H1 (cell line): Measurements from ENCODE around the gene TIMP3. TPM values are rescaled to one million over a fixed set of nuclear protein-coding genes. Genes with fewer than 3 reads are reported as not detected.

Experiments
- CTCF ChIA-PET: fragments of 300-600 bp; sonication (Branson Sonifier 250); formaldehyde crosslinking; loops from one replicate; lab custom pipeline; 2021; ENCODE audit not compliant: partially characterized antibody; lab: Charles Lee
- POLR2A ChIA-PET: fragments of 300-600 bp; sonication (Branson Sonifier 250); formaldehyde crosslinking; loops from one replicate; lab custom pipeline; 2021; ENCODE audit warnings: inconsistent platforms; ENCODE audit not compliant: partially characterized antibody; lab: Charles Lee
- DNase-seq, 2 experiments: peaks; one replicate each; pipeline versions ENCODE4 v3.0.0 to v3.0.0-alpha.2; 2010 to 2022; ENCODE audit warnings: low spot score in 2 of 2, low read depth in 1 of 2, mixed read lengths in 1 of 2
- FAIRE-seq: peaks from 2 replicates; lab custom pipeline; 2011; peaks lifted over from hg19 to GRCh38; lab: Jason Lieb, UNC
- H2AFZ ChIP-seq: 2 replicates; pipeline ENCODE4 v1.8.1; 2012; ENCODE audit warnings: low read length, inconsistent platforms
- H2AK5ac ChIP-seq: 2 replicates; pipeline ENCODE4 v1.6.1; 2013; ENCODE audit warnings: low read depth, low read length
- H2BK120ac ChIP-seq: replicated peaks from 2 replicates; pipeline ENCODE3; 2013; ENCODE audit warnings: low read depth, low read length, inconsistent platforms
- H2BK12ac ChIP-seq: 2 replicates; pipeline ENCODE4 v1.6.1; 2013; ENCODE audit warnings: low read depth, low read length
- H2BK15ac ChIP-seq: 2 replicates; pipeline ENCODE4 v1.6.1; 2013; ENCODE audit warnings: low read length
- H2BK20ac ChIP-seq: 2 replicates; pipeline ENCODE4 v1.6.1; 2013; ENCODE audit warnings: low read length
- H2BK5ac ChIP-seq: 2 replicates; pipeline ENCODE4 v1.6.1; 2013; ENCODE audit warnings: low read depth, low read length
- H3K14ac ChIP-seq: 2 replicates; pipeline ENCODE4 v1.6.1; 2013; ENCODE audit warnings: inconsistent platforms; ENCODE audit not compliant: insufficient read length
- H3K18ac ChIP-seq: 2 replicates; pipeline ENCODE4 v1.6.1; 2013; ENCODE audit warnings: low read length; ENCODE audit errors: extremely low read depth
- H3K23ac ChIP-seq: 2 replicates; pipeline ENCODE4 v1.6.1; 2013; ENCODE audit warnings: inconsistent platforms; ENCODE audit not compliant: insufficient read length
- H3K23me2 ChIP-seq: 2 replicates; pipeline ENCODE4 v1.6.1; 2013; ENCODE audit warnings: low read depth, low read length
- H3K27ac ChIP-seq: 2 replicates; pipeline ENCODE4 v1.6.1; 2011; ENCODE audit warnings: low read depth, low read length, inconsistent platforms
- H3K27me3 ChIP-seq, 4 experiments: replicated peaks in 1 of 4; 1 replicate in 1 of 4; 2 replicates in 3 of 4; pipeline versions ENCODE4 v1.6.1 to v1.8.1; 2011 to 2013; ENCODE audit warnings: low read length in 3 of 4, mild to moderate bottlenecking in 3 of 4, inconsistent platforms in 2 of 4, mixed read lengths in 2 of 4, moderate library complexity in 1 of 4; ENCODE audit not compliant: control insufficient read depth in 3 of 4, insufficient read depth in 3 of 4; ENCODE audit errors: extremely low read depth in 1 of 4
- H3K36me3 ChIP-seq, 4 experiments: 2 replicates each; pipeline versions ENCODE4 v1.6.1 to v1.8.1; 2011 to 2013; ENCODE audit warnings: mild to moderate bottlenecking in 4 of 4, low read length in 3 of 4, moderate library complexity in 2 of 4, control low read depth in 1 of 4, inconsistent platforms in 1 of 4; ENCODE audit not compliant: insufficient read depth in 4 of 4, control insufficient read depth in 2 of 4
- H3K4ac ChIP-seq: replicated peaks from 2 replicates; pipeline ENCODE3; 2013; ENCODE audit warnings: low read length, low read depth, mixed read lengths, inconsistent platforms; ENCODE audit not compliant: insufficient read length
- H3K4me1 ChIP-seq, 4 experiments: replicated peaks in 1 of 4; 1 replicate in 1 of 4; 2 replicates in 3 of 4; pipeline versions ENCODE4 v1.6.1 to v1.8.1; 2011 to 2013; ENCODE audit warnings: low read length in 3 of 4, inconsistent platforms in 2 of 4, mixed read lengths in 1 of 4; ENCODE audit not compliant: insufficient read depth in 4 of 4, control insufficient read depth in 3 of 4
- H3K4me2 ChIP-seq, 2 experiments: 2 replicates each; pipeline versions ENCODE4 v1.6.1 to v1.8.1; 2011 to 2013; ENCODE audit warnings: low read depth in 2 of 2, low read length in 2 of 2, control low read depth in 1 of 2, inconsistent platforms in 1 of 2, mild to moderate bottlenecking in 1 of 2; ENCODE audit not compliant: insufficient read depth in 1 of 2
- H3K4me3 ChIP-seq, 4 experiments: fragments of 200-600, 300-600 bp in 1 of 4; sonication (generic), shearing (Covaris generic), sonication (Bioruptor Twin) in 1 of 4; 2 replicates each; pipeline versions ENCODE4 v1.5.1 to v1.8.1; 2011 to 2016; ENCODE audit warnings: low read length in 4 of 4, low read depth in 3 of 4, control low read depth in 2 of 4, inconsistent platforms in 2 of 4, mild to moderate bottlenecking in 2 of 4, mixed read lengths in 1 of 4, moderate library complexity in 1 of 4; ENCODE audit not compliant: insufficient read depth in 2 of 4; ENCODE audit errors: extremely low read depth in 1 of 4
- H3K56ac ChIP-seq: replicated peaks from 2 replicates; pipeline ENCODE3; 2013; ENCODE audit warnings: low read depth, mild to moderate bottlenecking, mixed read lengths, low read length, inconsistent platforms; ENCODE audit not compliant: insufficient read length
- H3K79me1 ChIP-seq: 2 replicates; pipeline ENCODE4 v1.6.1; 2013; ENCODE audit warnings: low read depth, low read length, control low read depth
- H3K79me2 ChIP-seq, 2 experiments: 2 replicates each; pipeline versions ENCODE4 v1.6.1 to v1.8.1; 2012 to 2013; ENCODE audit warnings: low read length in 2 of 2, mild to moderate bottlenecking in 2 of 2, inconsistent platforms in 1 of 2; ENCODE audit not compliant: insufficient read depth in 2 of 2, control insufficient read depth in 1 of 2
- H3K9ac ChIP-seq, 4 experiments: replicated peaks in 1 of 4; 1 replicate in 1 of 4; 2 replicates in 3 of 4; pipeline versions ENCODE4 v1.6.1 to v1.8.1; 2011 to 2013; ENCODE audit warnings: low read depth in 3 of 4, low read length in 3 of 4, control low read depth in 2 of 4, mild to moderate bottlenecking in 2 of 4, moderate library complexity in 2 of 4, inconsistent platforms in 1 of 4; ENCODE audit errors: extremely low read depth in 1 of 4
- H3K9me3 ChIP-seq, 2 experiments: 2 replicates each; pipeline versions ENCODE4 v1.6.1 to v1.8.1; 2012 to 2013; ENCODE audit warnings: mild to moderate bottlenecking in 2 of 2, moderate library complexity in 2 of 2, control low read depth in 1 of 2, inconsistent platforms in 1 of 2, low read depth in 1 of 2, low read length in 1 of 2, mixed read lengths in 1 of 2; ENCODE audit not compliant: insufficient read depth in 2 of 2
- H4K20me1 ChIP-seq, 2 experiments: replicated peaks in 1 of 2; 2 replicates each; pipeline versions ENCODE3 to v1.8.1; 2011 to 2013; ENCODE audit warnings: inconsistent platforms in 2 of 2, low read length in 2 of 2, mild to moderate bottlenecking in 1 of 2; ENCODE audit not compliant: insufficient read depth in 2 of 2, control insufficient read depth in 1 of 2
- H4K5ac ChIP-seq: 2 replicates; pipeline ENCODE4 v1.6.1; 2013; ENCODE audit warnings: low read length, low read depth, mixed read lengths, inconsistent platforms; ENCODE audit not compliant: insufficient read length
- H4K8ac ChIP-seq: 2 replicates; pipeline ENCODE4 v1.8.0; 2013; ENCODE audit warnings: mild to moderate bottlenecking, moderate library complexity, low read length, inconsistent platforms; ENCODE audit not compliant: insufficient read depth; ENCODE audit errors: extremely low read depth
- H4K91ac ChIP-seq: replicated peaks from 2 replicates; pipeline ENCODE3; 2013; ENCODE audit warnings: low read length, mixed read lengths, inconsistent platforms; ENCODE audit not compliant: insufficient read length
- ATF3 ChIP-seq: IDR thresholded peaks from 2 replicates; pipeline ENCODE4 v1.6.1; 2011; ENCODE audit warnings: low read depth, mild to moderate bottlenecking, low read length; ENCODE audit not compliant: insufficient read depth
- BCL11A ChIP-seq, 2 experiments: IDR thresholded peaks; one replicate each; pipeline ENCODE4 v1.6.1; 2011; ENCODE audit warnings: low read depth in 2 of 2, low read length in 2 of 2, mild to moderate bottlenecking in 2 of 2
- CBX5 ChIP-seq: fragments of 300-800, 300-1000 bp; sonication (generic); IDR thresholded peaks from 2 replicates; pipeline ENCODE4 v1.7.1; 2016; ENCODE audit warnings: antibody characterized with exemption, low read length, low read depth
- FOSL1 ChIP-seq: IDR thresholded peaks from 2 replicates; pipeline ENCODE4 v1.6.1; 2011; ENCODE audit warnings: mild to moderate bottlenecking, low read depth, low read length, moderate library complexity; ENCODE audit not compliant: insufficient read depth
- HDAC6 ChIP-seq: IDR thresholded peaks from one replicate; pipeline ENCODE4 v1.7.1; 2012; ENCODE audit warnings: low read depth, mild to moderate bottlenecking, inconsistent platforms, low read length, moderate library complexity
- JUND ChIP-seq: IDR thresholded peaks from 2 replicates; pipeline ENCODE4 v1.6.1; 2011; ENCODE audit warnings: mild to moderate bottlenecking, improper control_type of control experiment, low read length
- KDM1A ChIP-seq: fragments of 200-600, 300-600 bp; sonication (generic); IDR thresholded peaks from 2 replicates; pipeline ENCODE4 v1.7.1; 2016; ENCODE audit warnings: mild to moderate bottlenecking, low read length, borderline replicate concordance
- KDM5A ChIP-seq: fragments of 200-600 bp; IDR thresholded peaks from 2 replicates; pipeline ENCODE4 v1.7.1; 2012; ENCODE audit warnings: mild to moderate bottlenecking, low read length, inconsistent platforms, mixed read lengths
- NANOG ChIP-seq: IDR thresholded peaks from 2 replicates; pipeline ENCODE4 v1.6.1; 2011; ENCODE audit warnings: low read length, low read depth, mild to moderate bottlenecking, inconsistent platforms; ENCODE audit not compliant: insufficient read depth, poor library complexity, severe bottlenecking
- POLR2AphosphoS5 ChIP-seq: IDR thresholded peaks from 2 replicates; pipeline ENCODE4 v1.6.1; 2011; ENCODE audit warnings: low read depth, low read length
- RFX5 ChIP-seq: IDR thresholded peaks from 2 replicates; pipeline ENCODE4 v1.6.1; 2011; ENCODE audit warnings: low read depth, low read length, improper control_type of control experiment, borderline replicate concordance
- SIN3A ChIP-seq, 2 experiments: IDR thresholded peaks in 1 of 2; conservative IDR thresholded peaks in 1 of 2; 2 replicates each; pipeline ENCODE4 v1.6.1; 2011 to 2012; ENCODE audit warnings: low read length in 2 of 2, improper control_type of control experiment in 1 of 2, low read depth in 1 of 2, mild to moderate bottlenecking in 1 of 2
- SIRT6 ChIP-seq: IDR thresholded peaks from one replicate; pipeline ENCODE4 v1.7.1; 2012; ENCODE audit warnings: low read length, inconsistent platforms
- TAF1 ChIP-seq: IDR thresholded peaks from 2 replicates; pipeline ENCODE4 v1.6.1; 2011; ENCODE audit warnings: mild to moderate bottlenecking, low read depth, low read length
- TEAD4 ChIP-seq: IDR thresholded peaks from 2 replicates; pipeline ENCODE4 v1.6.1; 2012; ENCODE audit warnings: low read depth, low read length, inconsistent platforms, mixed read lengths
- WGBS, 2 experiments: shearing (Covaris generic) in 1 of 2; methylation state at CpG; one replicate each; pipeline versions ENCODE4 v1.1.6 to v1.1.7; 2013 to 2015; ENCODE audit warnings: low lambda C conversion rate in 2 of 2, mixed read lengths in 2 of 2, inconsistent platforms in 1 of 2, low coverage in 1 of 2, missing lambda C conversion rate in 1 of 2; ENCODE audit not compliant: insufficient replicate concordance in 2 of 2, insufficient coverage in 1 of 2, insufficient read length in 1 of 2; ENCODE audit errors: extremely low coverage in 1 of 2, missing lambda C conversion rate in 1 of 2; 5-methylcytosine and 5-hydroxymethylcytosine counted together
- polyA plus RNA-seq, 7 experiments: library from polyadenylated mRNA; depleted of rRNA in 3 of 7; stranded (reverse) in 5 of 7; unstranded in 2 of 7; fragments of >200 nt in 5 of 7; fragments of 200-250 nt in 2 of 7; gene quantifications; 1 replicate in 5 of 7; 2 replicates in 1 of 7; 4 replicates in 1 of 7; pipeline versions ENCODE4 v1.2.1 to v1.2.3, GENCODE V29; 2011 to 2013; ENCODE audit warnings: missing spikeins in 2 of 7, mixed read lengths in 2 of 7
- total RNA-seq: library from RNA; stranded (reverse); fragmentation: NEBNext Ultra II Directional; extraction: Animal tissue kit (Norgen Biotek cat#: 25700); gene quantifications from 2 replicates; pipeline ENCODE4 v1.2.1, GENCODE V29; 2021

Gene TIMP3
- total and polyA plus RNA-seq, 2 of the 8 experiments (the other 6 are each of a cell fraction or from before 2014, with no cell fraction given), result 1.3 to 4.7 TPM

GRCh38 chr22:32880061-32880460 is 78.6 kb downstream of the TIMP3 start:
- 76% methylated on average over 2 of the region's 2 CpGs; no CpG with 5 or more reads in 1 of the 2 experiments for WGBS, 2 experiments
- POLR2A ChIA-PET, result no interaction called here
- no peak overlapping the region for H2BK120ac ChIP-seq

More at GRCh38 chr22:32880061-32880460, 78.6 kb downstream of the TIMP3 start:
- H2BK15ac ChIP-seq, result no peak overlapping the region
- no peak overlapping the region for H3K18ac ChIP-seq
- no peak for FAIRE-seq
- H3K4me2 ChIP-seq, result no peak overlapping the region
- no peaks in the 10 kb centered on the region for H3K36me3 ChIP-seq
- H4K20me1 ChIP-seq, result peaks cover 2% of the 10 kb centered on the region in 2 experiments
- TF ChIP-seq KDM1A (no peak), HDAC6 (no peak), FOSL1 (no peak), CBX5 (no peak), POLR2AphosphoS5 (no peak), JUND (no peak), KDM5A (no peak), BCL11A (IDR thresholded peaks at IDR 0.05; ENCODE audit: low read depth in 2 of 2, low read length in 2 of 2) (no peak), ATF3 (no peak), NANOG (no peak), RFX5 (no peak), SIRT6 (no peak), TEAD4 (no peak), TAF1 (no peak), SIN3A (conservative IDR thresholded peaks at IDR 0.05 in 1 of 2, IDR thresholded peaks at IDR 0.05 in 1 of 2; ENCODE audit: low read depth in 1 of 2, low read length in 2 of 2) (no peak)
- TF ChIP-seq, all 59 proteins: peak for 0
- Histone ChIP-seq H3K14ac (no peak overlapping the region), H2BK5ac (no peak overlapping the region), H4K91ac (no peak overlapping the region), H3K9me3 (no peaks in the 10 kb centered on the region), H3K23ac (no peak overlapping the region), H3K4me1 (no peaks in the 10 kb centered on the region), H2BK20ac (no peak overlapping the region), H3K79me1 (no peaks in the 10 kb centered on the region), H4K8ac (no peak overlapping the region), H3K4ac (no peak overlapping the region), H3K23me2 (no peaks in the 10 kb centered on the region), H3K9ac (no peak overlapping the region), H2AK5ac (no peak overlapping the region), H3K27me3 (no peaks in the 10 kb centered on the region), H3K79me2 (no peaks in the 10 kb centered on the region), H3K4me3 (no peak overlapping the region), H2BK12ac (no peak overlapping the region), H3K56ac (no peak overlapping the region), H2AFZ (no peak overlapping the region), H3K27ac (no peak overlapping the region), H4K5ac (no peak overlapping the region)
- no peak for DNase-seq
- CTCF ChIA-PET, result interaction anchor here (1.7 kb wide), 1 partner anchor 139 kb away, joined by 5 read pairs; no protein-coding TSS in a partner anchor
